K562 (cell line): Measurements from ENCODE around the gene ATOH8. TPM values are rescaled to one million over a fixed set of nuclear protein-coding genes. Genes with fewer than 3 reads are reported as not detected.

Experiments
- ATF7 ChIP-seq: fragments of 450-650 bp; IDR thresholded peaks from 2 replicates; pipeline ENCODE4 v1.7.1; 2014; ENCODE audit warnings: mild to moderate bottlenecking, moderate library complexity
- CSDE1 ChIP-seq, 2 experiments: fragments of 450-650 bp; IDR thresholded peaks; 2 replicates each; pipeline ENCODE4 v1.6.1; 2016; ENCODE audit warnings: mild to moderate bottlenecking in 1 of 2
- FOXM1 ChIP-seq, 2 experiments: fragments of 450-650 bp in 1 of 2; sonication (generic) in 1 of 2; formaldehyde crosslinking in 1 of 2; IDR thresholded peaks; 2 replicates each; pipeline versions ENCODE4 v1.6.1 to v1.9.0; 2017 to 2022; ENCODE audit warnings: low read depth in 2 of 2, mild to moderate bottlenecking in 2 of 2, missing genetic modification reagents in 1 of 2, moderate library complexity in 1 of 2
- MAZ ChIP-seq, 2 experiments: fragments of 450-650 bp in 1 of 2; sonication (generic) in 1 of 2; formaldehyde crosslinking; IDR thresholded peaks in 1 of 2; conservative IDR thresholded peaks in 1 of 2; 2 replicates each; pipeline versions ENCODE4 v1.4.0 to v1.5.0; 2020; ENCODE audit warnings: mild to moderate bottlenecking in 1 of 2, missing genetic modification reagents in 1 of 2
- NBN ChIP-seq: fragments of 450-650 bp; IDR thresholded peaks from 2 replicates; pipeline ENCODE4 v1.6.1; 2016; ENCODE audit warnings: low read depth, mild to moderate bottlenecking
- NRF1 ChIP-seq, 2 experiments: fragments of 450-650 bp; IDR thresholded peaks in 1 of 2; conservative IDR thresholded peaks in 1 of 2; 2 replicates each; pipeline ENCODE4 v1.6.1; 2014; ENCODE audit warnings: mild to moderate bottlenecking in 2 of 2
- PHF20 ChIP-seq: fragments of 450-650 bp; IDR thresholded peaks from 2 replicates; pipeline ENCODE4 v1.6.1; 2018; ENCODE audit not compliant: partially characterized antibody
- PYGO2 ChIP-seq: fragments of 450-650 bp; IDR thresholded peaks from 2 replicates; pipeline ENCODE4 v1.6.1; 2016; ENCODE audit warnings: mild to moderate bottlenecking, missing genetic modification characterization, moderate library complexity, missing compliant biosample characterization
- RBM34 ChIP-seq: fragments of 200-400 bp; formaldehyde crosslinking; IDR thresholded peaks from 2 replicates; pipeline ENCODE4 v1.6.1; 2018; ENCODE audit warnings: low read length, borderline replicate concordance; ENCODE audit not compliant: insufficient read depth
- RNF2 ChIP-seq: sonication (generic); IDR thresholded peaks from 2 replicates; pipeline ENCODE4 v1.6.1; 2016
- SNIP1 ChIP-seq: fragments of 450-650 bp; IDR thresholded peaks from 2 replicates; pipeline ENCODE4 v1.7.1; 2017; ENCODE audit warnings: low read depth, mild to moderate bottlenecking
- SUPT5H ChIP-seq: fragments of 450-650 bp; IDR thresholded peaks from 2 replicates; pipeline ENCODE4 v1.6.1; 2016
- XRCC4 ChIP-seq: IDR thresholded peaks from one replicate; pipeline ENCODE4 v1.6.1; 2011; ENCODE audit not compliant: insufficient read depth, insufficient read length; ENCODE audit errors: extremely low read depth
- ZBED1 ChIP-seq: IDR thresholded peaks from 2 replicates; pipeline ENCODE4 v1.6.1; 2014
- ZNF77 ChIP-seq: fragments of 250-450 bp; sonication (Bioruptor Pico); IDR thresholded peaks from 2 replicates; pipeline ENCODE4 v1.5.0; 2020
- polyA plus RNA-seq, 8 experiments: library from polyadenylated mRNA; depleted of rRNA in 4 of 8; stranded (reverse) in 5 of 8; unstranded in 3 of 8; fragments of >200 nt; fragmentation: Nextera tagmentation in 2 of 8; fragmentation: Illumina TruSeq in 1 of 8; extraction: Ambion mirVana in 2 of 8; extraction: Trizol in 1 of 8; gene quantifications; 2 replicates each; pipeline versions ENCODE4 v1.2.1 to v1.2.3, GENCODE V29; 2011 to 2014; ENCODE audit warnings: inconsistent platforms in 1 of 8, missing spikeins in 1 of 8
- total RNA-seq, 7 experiments: library from RNA; depleted of rRNA in 6 of 7; stranded (reverse); fragments of >200 nt in 6 of 7; fragmentation: Illumina TruSeq in 2 of 7; extraction: Trizol in 2 of 7; gene quantifications; 2 replicates each; pipeline versions ENCODE4 v1.2.1 to v1.2.3, GENCODE V29; 2011 to 2021; ENCODE audit warnings: low replicate concordance in 1 of 7
- TF ChIP-seq, protein P1 (sequence below): fragments of 450-650 bp; IDR thresholded peaks from 2 replicates; pipeline ENCODE4 v1.6.1; 2018; ENCODE audit not compliant: partially characterized antibody
- TF ChIP-seq, protein P2 (sequence below): fragments of 250-450 bp; sonication (Bioruptor Pico); IDR thresholded peaks from 2 replicates; pipeline ENCODE4 v1.8.0; 2022; ENCODE audit warnings: inconsistent platforms

The ATOH8 gene
- total and polyA plus RNA-seq, 9 of the 15 experiments (the other 6 are each of a cell fraction or from before 2014, with no cell fraction given) = not detected

DNA sequence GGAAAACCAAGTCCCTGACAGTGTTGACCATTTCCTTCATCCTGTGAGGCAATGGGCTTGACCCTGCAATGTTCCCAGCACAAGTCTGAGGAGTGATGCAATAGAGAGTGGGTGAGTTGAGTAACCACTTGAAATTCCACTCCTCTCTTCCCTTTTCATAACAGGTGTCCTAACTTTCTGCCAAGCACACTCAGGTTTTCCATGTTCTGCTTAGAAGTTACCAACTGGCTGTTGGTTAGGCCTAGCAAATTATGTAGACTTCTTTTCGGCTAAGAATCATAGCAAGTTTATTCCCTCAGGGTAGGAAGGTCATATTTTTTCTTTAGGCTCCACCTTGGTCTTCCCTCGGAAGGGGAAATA, 48.1 kb upstream of the ATOH8 start (continued):
- TF ChIP-seq, protein P1, sequence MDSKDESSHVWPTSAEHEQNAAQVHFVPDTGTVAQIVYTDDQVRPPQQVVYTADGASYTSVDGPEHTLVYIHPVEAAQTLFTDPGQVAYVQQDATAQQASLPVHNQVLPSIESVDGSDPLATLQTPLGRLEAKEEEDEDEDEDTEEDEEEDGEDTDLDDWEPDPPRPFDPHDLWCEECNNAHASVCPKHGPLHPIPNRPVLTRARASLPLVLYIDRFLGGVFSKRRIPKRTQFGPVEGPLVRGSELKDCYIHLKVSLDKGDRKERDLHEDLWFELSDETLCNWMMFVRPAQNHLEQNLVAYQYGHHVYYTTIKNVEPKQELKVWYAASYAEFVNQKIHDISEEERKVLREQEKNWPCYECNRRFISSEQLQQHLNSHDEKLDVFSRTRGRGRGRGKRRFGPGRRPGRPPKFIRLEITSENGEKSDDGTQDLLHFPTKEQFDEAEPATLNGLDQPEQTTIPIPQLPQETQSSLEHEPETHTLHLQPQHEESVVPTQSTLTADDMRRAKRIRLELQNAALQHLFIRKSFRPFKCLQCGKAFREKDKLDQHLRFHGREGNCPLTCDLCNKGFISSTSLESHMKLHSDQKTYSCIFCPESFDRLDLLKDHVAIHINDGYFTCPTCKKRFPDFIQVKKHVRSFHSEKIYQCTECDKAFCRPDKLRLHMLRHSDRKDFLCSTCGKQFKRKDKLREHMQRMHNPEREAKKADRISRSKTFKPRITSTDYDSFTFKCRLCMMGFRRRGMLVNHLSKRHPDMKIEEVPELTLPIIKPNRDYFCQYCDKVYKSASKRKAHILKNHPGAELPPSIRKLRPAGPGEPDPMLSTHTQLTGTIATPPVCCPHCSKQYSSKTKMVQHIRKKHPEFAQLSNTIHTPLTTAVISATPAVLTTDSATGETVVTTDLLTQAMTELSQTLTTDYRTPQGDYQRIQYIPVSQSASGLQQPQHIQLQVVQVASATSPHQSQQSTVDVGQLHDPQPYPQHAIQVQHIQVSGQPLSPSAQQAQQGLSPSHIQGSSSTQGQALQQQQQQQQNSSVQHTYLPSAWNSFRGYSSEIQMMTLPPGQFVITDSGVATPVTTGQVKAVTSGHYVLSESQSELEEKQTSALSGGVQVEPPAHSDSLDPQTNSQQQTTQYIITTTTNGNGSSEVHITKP = no peak
- no peak for TF ChIP-seq ZBED1
- no peak for TF ChIP-seq ZNF77 (CRISPR knock-in tag)
- TF ChIP-seq, protein P2, sequence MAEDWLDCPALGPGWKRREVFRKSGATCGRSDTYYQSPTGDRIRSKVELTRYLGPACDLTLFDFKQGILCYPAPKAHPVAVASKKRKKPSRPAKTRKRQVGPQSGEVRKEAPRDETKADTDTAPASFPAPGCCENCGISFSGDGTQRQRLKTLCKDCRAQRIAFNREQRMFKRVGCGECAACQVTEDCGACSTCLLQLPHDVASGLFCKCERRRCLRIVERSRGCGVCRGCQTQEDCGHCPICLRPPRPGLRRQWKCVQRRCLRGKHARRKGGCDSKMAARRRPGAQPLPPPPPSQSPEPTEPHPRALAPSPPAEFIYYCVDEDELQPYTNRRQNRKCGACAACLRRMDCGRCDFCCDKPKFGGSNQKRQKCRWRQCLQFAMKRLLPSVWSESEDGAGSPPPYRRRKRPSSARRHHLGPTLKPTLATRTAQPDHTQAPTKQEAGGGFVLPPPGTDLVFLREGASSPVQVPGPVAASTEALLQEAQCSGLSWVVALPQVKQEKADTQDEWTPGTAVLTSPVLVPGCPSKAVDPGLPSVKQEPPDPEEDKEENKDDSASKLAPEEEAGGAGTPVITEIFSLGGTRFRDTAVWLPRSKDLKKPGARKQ = no peak
- TF ChIP-seq SUPT5H = no peak
- TF ChIP-seq NRF1 (conservative IDR thresholded peaks at IDR 0.05 in 1 of 2, IDR thresholded peaks at IDR 0.05 in 1 of 2) = 0 out of 4 replicates have a peak, but pooled peaks of 1 of the 2 experiments have one; percentile 23
- TF ChIP-seq SNIP1 = no peak
- peak; percentile 73 for TF ChIP-seq ATF7
- no peak for TF ChIP-seq FOXM1 (IDR thresholded peaks at IDR 0.05; ENCODE audit: low read depth)
- TF ChIP-seq FOXM1 (CRISPR knock-in tag; IDR thresholded peaks at IDR 0.05; ENCODE audit: low read depth) = no peak
- no peak for TF ChIP-seq RBM34
- no peak for TF ChIP-seq PHF20
- no peak for TF ChIP-seq XRCC4
- no peak for TF ChIP-seq PYGO2 (tag)
- no peak for TF ChIP-seq MAZ (CRISPR knock-in tag; conservative IDR thresholded peaks at IDR 0.05 in 1 of 2, IDR thresholded peaks at IDR 0.05 in 1 of 2)
- TF ChIP-seq CSDE1 (IDR thresholded peaks at IDR 0.05) = no peak
- TF ChIP-seq RNF2 = no peak
- TF ChIP-seq NBN = no peak; the same call in 1 of the 2 replicates
